Measurements from ENCODE around the gene ZSWIM3.

DNA sequence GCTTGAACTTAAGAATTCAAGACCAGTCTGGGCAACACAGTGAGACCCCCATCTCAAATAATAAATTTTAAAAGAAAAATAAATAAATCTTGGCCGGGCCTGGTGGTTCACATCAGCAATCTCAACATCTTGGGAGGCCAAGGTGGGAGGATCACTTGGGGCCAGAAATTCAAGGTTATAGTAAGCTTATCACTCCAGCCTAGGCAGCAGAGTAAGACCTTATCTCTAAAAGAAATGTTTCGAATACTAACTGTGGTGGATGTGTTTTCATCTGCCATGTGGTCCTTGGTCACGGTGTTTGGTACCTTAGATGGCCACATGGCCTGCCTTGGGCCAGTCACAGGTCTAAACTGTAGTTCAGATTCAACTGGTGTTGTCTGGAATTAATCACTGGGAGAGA, 39.2 kb upstream of the ZSWIM3 start:
- TF ChIP-seq, protein P1, sequence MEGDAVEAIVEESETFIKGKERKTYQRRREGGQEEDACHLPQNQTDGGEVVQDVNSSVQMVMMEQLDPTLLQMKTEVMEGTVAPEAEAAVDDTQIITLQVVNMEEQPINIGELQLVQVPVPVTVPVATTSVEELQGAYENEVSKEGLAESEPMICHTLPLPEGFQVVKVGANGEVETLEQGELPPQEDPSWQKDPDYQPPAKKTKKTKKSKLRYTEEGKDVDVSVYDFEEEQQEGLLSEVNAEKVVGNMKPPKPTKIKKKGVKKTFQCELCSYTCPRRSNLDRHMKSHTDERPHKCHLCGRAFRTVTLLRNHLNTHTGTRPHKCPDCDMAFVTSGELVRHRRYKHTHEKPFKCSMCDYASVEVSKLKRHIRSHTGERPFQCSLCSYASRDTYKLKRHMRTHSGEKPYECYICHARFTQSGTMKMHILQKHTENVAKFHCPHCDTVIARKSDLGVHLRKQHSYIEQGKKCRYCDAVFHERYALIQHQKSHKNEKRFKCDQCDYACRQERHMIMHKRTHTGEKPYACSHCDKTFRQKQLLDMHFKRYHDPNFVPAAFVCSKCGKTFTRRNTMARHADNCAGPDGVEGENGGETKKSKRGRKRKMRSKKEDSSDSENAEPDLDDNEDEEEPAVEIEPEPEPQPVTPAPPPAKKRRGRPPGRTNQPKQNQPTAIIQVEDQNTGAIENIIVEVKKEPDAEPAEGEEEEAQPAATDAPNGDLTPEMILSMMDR (IDR thresholded peaks at IDR 0.05), result no peak
- no peak for TF ChIP-seq POLR2AphosphoS5 (IDR thresholded peaks at IDR 0.05)
